ENCODE results near the gene MTFR1L. TPM values are rescaled to one million over a fixed set of nuclear protein-coding genes. Genes with fewer than 3 reads are reported as not detected.

Gene MTFR1L
- total RNA-seq, 2 donors from 2014 or later: 39.7 to 56.4 TPM

DNA sequence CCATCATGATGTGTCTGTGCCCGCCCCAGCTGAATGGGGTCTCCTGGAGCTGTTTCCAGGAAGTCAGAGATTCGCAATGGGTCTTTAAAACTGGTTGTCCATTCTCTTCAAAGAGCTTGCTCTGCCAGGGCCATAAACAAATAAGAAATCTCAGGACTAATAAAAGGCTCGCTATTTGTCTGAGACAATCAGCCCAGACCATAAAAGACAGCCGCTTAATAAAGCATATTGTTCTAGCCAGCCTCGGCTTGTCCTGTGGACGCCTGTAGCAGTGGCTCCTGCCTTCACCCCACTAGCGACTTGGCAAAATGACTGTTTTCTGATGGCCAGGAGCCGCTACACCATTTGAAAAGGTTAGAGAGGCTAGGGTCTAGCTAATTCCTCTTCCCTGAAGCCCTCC lies 40.4 kb upstream of the MTFR1L start:
- no peak overlapping the region for H3K27ac ChIP-seq
- no peak for ATAC-seq
- TF ChIP-seq, protein P1, sequence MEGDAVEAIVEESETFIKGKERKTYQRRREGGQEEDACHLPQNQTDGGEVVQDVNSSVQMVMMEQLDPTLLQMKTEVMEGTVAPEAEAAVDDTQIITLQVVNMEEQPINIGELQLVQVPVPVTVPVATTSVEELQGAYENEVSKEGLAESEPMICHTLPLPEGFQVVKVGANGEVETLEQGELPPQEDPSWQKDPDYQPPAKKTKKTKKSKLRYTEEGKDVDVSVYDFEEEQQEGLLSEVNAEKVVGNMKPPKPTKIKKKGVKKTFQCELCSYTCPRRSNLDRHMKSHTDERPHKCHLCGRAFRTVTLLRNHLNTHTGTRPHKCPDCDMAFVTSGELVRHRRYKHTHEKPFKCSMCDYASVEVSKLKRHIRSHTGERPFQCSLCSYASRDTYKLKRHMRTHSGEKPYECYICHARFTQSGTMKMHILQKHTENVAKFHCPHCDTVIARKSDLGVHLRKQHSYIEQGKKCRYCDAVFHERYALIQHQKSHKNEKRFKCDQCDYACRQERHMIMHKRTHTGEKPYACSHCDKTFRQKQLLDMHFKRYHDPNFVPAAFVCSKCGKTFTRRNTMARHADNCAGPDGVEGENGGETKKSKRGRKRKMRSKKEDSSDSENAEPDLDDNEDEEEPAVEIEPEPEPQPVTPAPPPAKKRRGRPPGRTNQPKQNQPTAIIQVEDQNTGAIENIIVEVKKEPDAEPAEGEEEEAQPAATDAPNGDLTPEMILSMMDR (IDR thresholded peaks at IDR 0.05): no peak
- 94 to 95% methylated on average over 8 of the region's 8 CpGs for WGBS, 2 donors
- H3K9me3 ChIP-seq: no peaks in the 10 kb centered on the region
- H3K27me3 ChIP-seq: no peaks in the 10 kb centered on the region
- no peak for DNase-seq
- intact Hi-C loops (cut with DNase I): no loop called here
- H3K4me3 ChIP-seq: no peak overlapping the region
- H3K36me3 ChIP-seq (replicated peaks in 1 of 2; ENCODE audit: insufficient read depth in 1 of 2, low read depth in 2 of 2): no peaks in the 10 kb centered on the region
- H3K4me1 ChIP-seq: peaks cover 30% of the 10 kb centered on the region

DNA sequence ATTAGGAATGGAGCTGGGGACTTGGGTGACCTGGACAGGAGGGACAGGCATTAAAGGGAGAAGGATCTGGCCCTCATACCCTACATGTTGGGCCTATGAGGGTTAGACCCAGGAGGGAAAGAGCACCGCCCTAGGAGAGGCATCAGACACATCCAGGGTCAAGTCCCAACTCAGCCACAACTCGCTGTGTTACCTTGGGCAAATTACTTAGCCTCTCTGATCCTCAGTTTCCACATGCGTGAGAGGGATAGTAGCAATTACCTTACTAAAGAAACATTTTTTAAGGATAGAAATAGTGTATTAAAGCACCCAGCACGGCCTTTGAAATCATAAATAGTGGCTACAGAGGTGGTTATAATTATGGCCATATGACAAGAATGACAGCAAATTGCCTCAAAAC lies 39.9 kb upstream of the MTFR1L start:
- Histone ChIP-seq H3K27ac (no peak overlapping the region), H3K4me1 (peaks cover 27% of the 10 kb centered on the region), H3K27me3 (no peaks in the 10 kb centered on the region), H3K36me3 (replicated peaks in 1 of 2; ENCODE audit: insufficient read depth in 1 of 2, low read depth in 2 of 2) (no peaks in the 10 kb centered on the region), H3K4me3 (no peak overlapping the region), H3K9me3 (no peaks in the 10 kb centered on the region)
- ATAC-seq (no peak), DNase-seq (no peak)
- 94 to 97% methylated on average over 4 of the region's 4 CpGs for WGBS, 2 donors
- TF ChIP-seq, protein P1 (IDR thresholded peaks at IDR 0.05): no peak
- no peak for TF ChIP-seq POLR2A (IDR thresholded peaks at IDR 0.05)
- intact Hi-C loops (cut with DNase I): no loop called here

DNA sequence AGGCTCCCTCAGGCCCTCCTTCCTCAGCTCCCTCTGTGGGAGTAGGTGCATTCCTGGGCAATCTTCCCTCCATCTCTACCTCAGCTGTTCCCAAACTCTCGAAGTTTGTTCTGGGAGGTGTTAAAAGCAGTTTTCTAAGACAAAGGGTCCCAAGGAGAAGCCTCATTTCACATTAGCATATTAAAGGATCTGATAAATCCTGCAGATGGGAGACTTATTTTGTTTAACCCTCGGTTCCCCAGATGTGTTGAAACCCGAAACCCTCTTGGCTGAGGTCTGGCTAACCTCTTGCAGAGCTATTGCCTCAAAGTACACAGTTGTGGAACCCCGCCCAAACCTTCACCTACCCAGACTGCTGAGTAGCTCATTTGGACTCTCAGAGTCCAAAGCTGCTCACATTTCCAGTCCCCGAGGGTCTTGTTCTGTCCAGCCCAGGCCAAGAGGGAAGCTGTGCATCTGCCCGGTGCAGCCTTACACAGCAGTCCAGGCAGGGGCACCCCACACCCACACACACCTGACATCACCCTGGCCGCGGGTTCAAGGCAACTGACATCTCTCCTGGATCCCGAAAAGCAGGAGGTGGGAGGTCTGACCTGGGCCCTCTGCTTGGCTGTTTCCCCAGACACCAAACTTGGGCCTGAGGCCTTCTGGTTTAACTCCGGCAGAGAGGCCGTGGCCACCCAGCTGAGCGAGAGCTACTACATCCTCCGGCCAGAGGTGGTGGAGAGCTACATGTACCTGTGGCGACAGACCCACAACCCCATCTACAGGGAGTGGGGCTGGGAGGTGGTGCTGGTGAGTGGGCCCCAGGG lies 39.2 kb upstream of the MTFR1L start:
- ATAC-seq: no peak
- intact Hi-C loops (cut with DNase I): no loop called here
- Histone ChIP-seq H3K9me3 (no peaks in the 10 kb centered on the region), H3K27ac (no peak overlapping the region), H3K36me3 (replicated peaks in 1 of 2; ENCODE audit: insufficient read depth in 1 of 2, low read depth in 2 of 2) (no peaks in the 10 kb centered on the region), H3K27me3 (no peaks in the 10 kb centered on the region), H3K4me3 (no peak overlapping the region), H3K4me1 (peaks cover 27% of the 10 kb centered on the region)
- TF ChIP-seq, protein P1 (IDR thresholded peaks at IDR 0.05): no peak
- no peak for TF ChIP-seq POLR2A (IDR thresholded peaks at IDR 0.05)
- WGBS, 2 donors: 84 to 90% methylated on average over 7 to 14 of the region's 14 CpGs
- DNase-seq: no peak

DNA sequence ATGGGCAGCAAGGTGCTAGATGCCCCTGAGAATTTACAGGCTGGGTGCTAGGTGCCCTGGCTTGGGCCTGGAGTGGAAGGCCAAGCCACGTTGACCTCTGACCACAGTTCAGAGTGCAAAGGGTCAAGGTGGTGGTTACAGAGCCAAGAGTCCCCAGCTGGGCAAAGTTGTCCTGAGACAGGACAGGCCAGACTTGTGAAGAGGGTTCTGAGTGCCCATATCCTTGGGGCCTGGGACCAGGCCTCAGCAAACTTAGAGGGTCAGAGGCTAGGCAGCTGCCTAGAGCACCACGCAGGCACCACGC lies 38.7 kb upstream of the MTFR1L start:
- no peaks in the 10 kb centered on the region for H3K9me3 ChIP-seq
- no peak overlapping the region for H3K27ac ChIP-seq
- TF ChIP-seq, protein P1 (IDR thresholded peaks at IDR 0.05): no peak
- no peak for TF ChIP-seq POLR2A (IDR thresholded peaks at IDR 0.05)
- H3K36me3 ChIP-seq (replicated peaks in 1 of 2; ENCODE audit: insufficient read depth in 1 of 2, low read depth in 2 of 2): no peaks in the 10 kb centered on the region
- H3K4me1 ChIP-seq: peaks cover 28% of the 10 kb centered on the region
- ATAC-seq: no peak
- H3K4me3 ChIP-seq: no peak overlapping the region
- intact Hi-C loops (cut with DNase I): no loop called here
- DNase-seq: no peak
- H3K27me3 ChIP-seq: no peaks in the 10 kb centered on the region
- WGBS, 2 donors: 84 to 87% methylated on average over 2 to 3 of the region's 3 CpGs

DNA sequence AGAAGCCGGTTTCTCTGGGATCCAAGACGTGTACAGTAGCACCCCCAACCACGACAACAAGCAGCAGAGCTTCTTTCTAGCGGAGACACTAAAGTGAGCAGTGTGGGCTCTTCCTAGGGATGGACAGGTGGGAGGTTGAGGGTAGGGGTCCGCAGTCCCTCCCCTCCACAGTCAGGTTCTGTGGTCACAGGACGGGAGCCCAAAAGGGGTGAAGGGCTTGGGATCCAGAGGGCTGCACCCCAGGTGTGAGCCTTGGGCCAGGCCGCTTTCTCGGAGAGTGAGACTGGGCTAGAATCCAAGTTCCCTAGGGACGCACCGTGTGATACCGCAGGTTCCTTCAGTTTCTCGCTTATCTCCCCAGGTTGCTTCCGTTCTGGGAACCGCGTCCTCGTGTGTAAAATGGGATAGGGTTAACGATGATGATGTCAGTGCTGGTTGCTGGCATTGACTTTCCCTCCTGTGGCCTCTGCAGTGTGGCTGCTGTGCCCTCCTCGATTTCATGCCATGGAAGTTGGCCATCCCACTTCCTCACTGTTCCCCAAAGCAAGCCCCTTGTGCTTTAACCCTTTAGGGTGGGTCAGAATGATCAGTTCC lies 37.0 kb upstream of the MTFR1L start:
- H3K27ac ChIP-seq: peak overlapping the region; percentile 8 to 54 (median 38)
- peaks cover 33% of the 10 kb centered on the region for H3K4me1 ChIP-seq
- WGBS, 2 donors: 28 to 57% methylated on average over 10 to 18 of the region's 18 CpGs
- H3K27me3 ChIP-seq: no peaks in the 10 kb centered on the region
- DNase-seq (peak; percentile 55 to 81 (median 67)), ATAC-seq (peak; percentile 85)
- no peaks in the 10 kb centered on the region for H3K36me3 ChIP-seq (replicated peaks in 1 of 2; ENCODE audit: insufficient read depth in 1 of 2, low read depth in 2 of 2)
- intact Hi-C loops (cut with DNase I): no loop called here
- H3K9me3 ChIP-seq: no peaks in the 10 kb centered on the region
- TF ChIP-seq POLR2A (IDR thresholded peaks at IDR 0.05): no peak
- TF ChIP-seq, protein P1 (IDR thresholded peaks at IDR 0.05): no peak
- H3K4me3 ChIP-seq: no peak overlapping the region
